ENCODE measurements around the gene CDH4.

DNA sequence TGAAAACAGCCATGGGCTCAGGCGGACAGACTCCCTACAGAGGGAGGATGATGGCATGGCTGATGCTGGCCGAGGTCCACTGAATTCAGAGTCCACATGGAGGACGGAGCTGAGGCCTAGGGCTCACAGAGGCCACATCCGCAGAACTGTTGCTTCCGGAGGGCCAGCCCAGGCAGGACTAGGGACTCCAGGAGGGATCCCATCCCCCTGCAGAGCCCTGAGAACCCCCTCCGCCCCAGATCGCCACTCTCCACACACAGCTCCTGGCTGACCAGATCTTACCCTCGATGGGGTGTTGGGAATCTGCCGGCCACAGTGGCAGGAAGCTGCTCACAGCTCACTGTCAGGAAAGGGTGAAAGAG, 414.4 kb downstream of the CDH4 start:
- TF ChIP-seq, protein P1, sequence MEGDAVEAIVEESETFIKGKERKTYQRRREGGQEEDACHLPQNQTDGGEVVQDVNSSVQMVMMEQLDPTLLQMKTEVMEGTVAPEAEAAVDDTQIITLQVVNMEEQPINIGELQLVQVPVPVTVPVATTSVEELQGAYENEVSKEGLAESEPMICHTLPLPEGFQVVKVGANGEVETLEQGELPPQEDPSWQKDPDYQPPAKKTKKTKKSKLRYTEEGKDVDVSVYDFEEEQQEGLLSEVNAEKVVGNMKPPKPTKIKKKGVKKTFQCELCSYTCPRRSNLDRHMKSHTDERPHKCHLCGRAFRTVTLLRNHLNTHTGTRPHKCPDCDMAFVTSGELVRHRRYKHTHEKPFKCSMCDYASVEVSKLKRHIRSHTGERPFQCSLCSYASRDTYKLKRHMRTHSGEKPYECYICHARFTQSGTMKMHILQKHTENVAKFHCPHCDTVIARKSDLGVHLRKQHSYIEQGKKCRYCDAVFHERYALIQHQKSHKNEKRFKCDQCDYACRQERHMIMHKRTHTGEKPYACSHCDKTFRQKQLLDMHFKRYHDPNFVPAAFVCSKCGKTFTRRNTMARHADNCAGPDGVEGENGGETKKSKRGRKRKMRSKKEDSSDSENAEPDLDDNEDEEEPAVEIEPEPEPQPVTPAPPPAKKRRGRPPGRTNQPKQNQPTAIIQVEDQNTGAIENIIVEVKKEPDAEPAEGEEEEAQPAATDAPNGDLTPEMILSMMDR (IDR thresholded peaks at IDR 0.05), result no peak
- TF ChIP-seq ZFX (IDR thresholded peaks at IDR 0.05; ENCODE audit: borderline replicate concordance), result no peak
